HEK293T (cell line): ENCODE results near the gene CNFN.

Experiments
- FOXK2 ChIP-seq: fragments of 450-650 bp; IDR thresholded peaks from 2 replicates; pipeline ENCODE4 v1.6.1; 2016; ENCODE audit warnings: mild to moderate bottlenecking
- FOXM1 ChIP-seq: fragments of 450-650 bp; IDR thresholded peaks from 2 replicates; pipeline ENCODE4 v1.6.1; 2017; ENCODE audit warnings: mild to moderate bottlenecking, borderline replicate concordance
- SP1 ChIP-seq: fragments of 450-650 bp; IDR thresholded peaks from 2 replicates; pipeline ENCODE4 v1.6.1; 2017
- SUZ12 ChIP-seq: fragments of 450-650 bp; IDR thresholded peaks from 2 replicates; pipeline ENCODE4 v1.6.1; 2016; ENCODE audit warnings: mild to moderate bottlenecking
- TF ChIP-seq, protein P1 (sequence below): fragments of 450-650 bp; IDR thresholded peaks from 2 replicates; pipeline ENCODE4 v1.6.1; 2016

DNA sequence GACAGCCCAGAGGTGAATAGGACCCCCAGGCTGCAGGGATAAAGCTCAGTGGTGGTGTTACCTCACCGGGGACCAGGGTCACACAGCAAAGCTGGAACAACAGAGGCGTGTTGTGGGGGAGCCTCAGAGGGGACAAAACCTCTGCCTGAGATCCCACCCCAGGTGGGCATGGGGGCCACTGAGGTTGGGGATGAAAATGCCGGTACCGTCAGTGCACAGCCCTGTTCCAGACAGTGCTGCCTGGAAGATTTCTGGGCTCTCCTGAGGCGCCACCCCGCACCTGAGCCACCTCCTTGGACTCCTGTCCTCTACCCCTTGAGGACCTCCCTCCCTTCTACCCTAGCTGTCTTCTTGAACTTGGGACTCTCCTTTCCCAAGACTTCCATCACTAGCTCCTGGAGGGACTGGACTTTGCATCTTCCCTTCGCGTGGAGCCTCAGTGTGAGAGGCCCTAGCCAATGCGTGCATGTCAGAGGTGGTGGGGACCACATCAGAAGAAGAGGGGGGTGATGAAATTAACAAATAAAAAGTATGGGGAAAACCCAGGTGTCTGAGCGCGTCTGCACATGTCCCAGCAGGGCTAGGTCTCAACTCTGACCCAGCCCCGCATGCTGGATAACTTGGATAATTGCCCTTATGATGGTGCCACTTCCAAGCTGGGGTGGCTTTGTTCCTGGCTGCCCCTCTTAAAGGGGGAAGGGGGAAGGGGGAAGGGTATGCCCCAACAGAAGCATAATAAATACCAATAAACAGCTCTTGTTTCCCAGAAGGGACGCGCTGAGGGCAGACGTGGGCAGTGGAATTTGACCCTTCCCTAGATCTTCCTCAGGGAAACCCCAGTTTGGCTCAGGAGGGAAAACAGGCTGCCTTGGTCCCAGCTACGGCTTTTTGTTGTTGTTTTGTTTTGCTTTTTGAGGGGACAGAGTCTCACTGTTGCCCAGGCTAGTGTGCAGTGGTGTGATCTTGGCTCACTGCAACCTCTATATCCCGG is 11.6 kb downstream of the CNFN start:
- TF ChIP-seq, protein P1, sequence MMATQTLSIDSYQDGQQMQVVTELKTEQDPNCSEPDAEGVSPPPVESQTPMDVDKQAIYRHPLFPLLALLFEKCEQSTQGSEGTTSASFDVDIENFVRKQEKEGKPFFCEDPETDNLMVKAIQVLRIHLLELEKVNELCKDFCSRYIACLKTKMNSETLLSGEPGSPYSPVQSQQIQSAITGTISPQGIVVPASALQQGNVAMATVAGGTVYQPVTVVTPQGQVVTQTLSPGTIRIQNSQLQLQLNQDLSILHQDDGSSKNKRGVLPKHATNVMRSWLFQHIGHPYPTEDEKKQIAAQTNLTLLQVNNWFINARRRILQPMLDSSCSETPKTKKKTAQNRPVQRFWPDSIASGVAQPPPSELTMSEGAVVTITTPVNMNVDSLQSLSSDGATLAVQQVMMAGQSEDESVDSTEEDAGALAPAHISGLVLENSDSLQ = no peak
- no peak for TF ChIP-seq SUZ12
- TF ChIP-seq FOXM1 = no peak
- no peak for TF ChIP-seq FOXK2
- TF ChIP-seq SP1 = no peak
